GM12878 (cell line): ENCODE data around the gene XPO6. TPM values are rescaled to one million over a fixed set of nuclear protein-coding genes. Genes with fewer than 3 reads are reported as not detected.
A peak's percentile ranks its signal among the peaks of the same experiment; 100 is the strongest.

Experiments used
- ATAC-seq: fragments of 200-7000 bp; cut with Tn5 transposase; 3 replicates; pipeline ENCODE4 v1.9.1; 2020; ENCODE audit warnings: mild to moderate bottlenecking, moderate library complexity
- BruUV-seq: library from RNA; stranded (reverse); fragments of 400-500 nt; replicated peaks from 2 replicates; lab custom pipeline; 2021; lab: Mats Ljungman, UMichigan
- CTCF ChIA-PET: fragments of 300-600 bp; sonication (Branson Sonifier 250); formaldehyde crosslinking; extraction: SDS; loops from one replicate; lab custom pipeline; 2021; ENCODE audit warnings: inconsistent platforms; lab: Yijun Ruan, JAX
- POLR2A ChIA-PET: fragments of 350-600 bp; formaldehyde crosslinking; extraction: SDS; loops from one replicate; lab custom pipeline; 2021; ENCODE audit warnings: inconsistent platforms; lab: Charles Lee
- RAD21 ChIA-PET: fragments of 300-600 bp; sonication (Branson Sonifier 250); formaldehyde crosslinking; loops from one replicate; lab custom pipeline; 2023; ENCODE audit warnings: antibody characterized with exemption; ENCODE audit not compliant: unreplicated experiment; lab: Charles Lee
- SMC1A ChIA-PET: fragments of 300-600 bp; sonication (Branson Sonifier 250); formaldehyde crosslinking; loops from one replicate; lab custom pipeline; 2023; ENCODE audit not compliant: unreplicated experiment, uncharacterized antibody; lab: Charles Lee
- DNase-seq: peaks from one replicate; pipeline ENCODE4 v3.0.0-alpha.2; 2011; ENCODE audit warnings: low read depth, low spot score
- FAIRE-seq: peaks from 3 replicates; lab custom pipeline; 2011; peaks lifted over from hg19 to GRCh38; lab: Jason Lieb, UNC
- H2AFZ ChIP-seq: 2 replicates; pipeline ENCODE4 v1.6.0; 2011; ENCODE audit warnings: low read depth, low read length, control low read depth; ENCODE audit not compliant: control insufficient read depth
- H3K27ac ChIP-seq: 2 replicates; pipeline ENCODE4 v1.5.1; 2011; ENCODE audit warnings: control low read depth; ENCODE audit not compliant: control insufficient read depth, insufficient read depth
- H3K27me3 ChIP-seq, 2 experiments: replicated peaks in 1 of 2; 2 replicates each; pipeline versions ENCODE4 v1.6.0 to v1.6.1; 2011; ENCODE audit warnings: low read length in 1 of 2; ENCODE audit not compliant: control insufficient read depth in 2 of 2, insufficient read depth in 2 of 2
- H3K36me3 ChIP-seq, 2 experiments: 2 replicates each; pipeline ENCODE4 v1.5.1; 2011; ENCODE audit warnings: low read length in 1 of 2; ENCODE audit not compliant: control insufficient read depth in 2 of 2, insufficient read depth in 2 of 2
- H3K4me1 ChIP-seq: 2 replicates; pipeline ENCODE4 v1.6.1; 2011; ENCODE audit warnings: mild to moderate bottlenecking, low read length, moderate library complexity, mixed read lengths; ENCODE audit not compliant: control insufficient read depth, insufficient read depth
- H3K4me2 ChIP-seq: 2 replicates; pipeline ENCODE4 v1.6.0; 2011; ENCODE audit warnings: control low read depth; ENCODE audit not compliant: control insufficient read depth, insufficient read depth
- H3K4me3 ChIP-seq: fragments of 200-600 bp; sonication (generic); 2 replicates; pipeline ENCODE4 v1.5.1; 2016
- H3K79me2 ChIP-seq: 2 replicates; pipeline ENCODE4 v1.6.0; 2011; ENCODE audit warnings: low read length; ENCODE audit not compliant: control insufficient read depth, insufficient read depth
- H3K9ac ChIP-seq: 2 replicates; pipeline ENCODE4 v1.8.0; 2011; ENCODE audit warnings: low read length, control low read depth, mixed read lengths; ENCODE audit not compliant: control insufficient read depth, insufficient read depth
- H3K9me3 ChIP-seq: replicated peaks from 3 replicates; pipeline ENCODE4 v1.5.1; 2011; ENCODE audit warnings: mild to moderate bottlenecking, low read length; ENCODE audit not compliant: control insufficient read depth, insufficient read depth
- H4K20me1 ChIP-seq: 2 replicates; pipeline ENCODE4 v1.6.0; 2011; ENCODE audit not compliant: control insufficient read depth, insufficient read depth
- ATF7 ChIP-seq: fragments of 450-650 bp; IDR thresholded peaks from 2 replicates; pipeline ENCODE4 v1.6.1; 2016; ENCODE audit warnings: low read depth, mild to moderate bottlenecking
- CBFB ChIP-seq: IDR thresholded peaks from 2 replicates; pipeline ENCODE4 v1.6.1; 2016; ENCODE audit warnings: antibody characterized with exemption, low read depth
- CHD1 ChIP-seq: IDR thresholded peaks from 2 replicates; pipeline ENCODE4 v1.6.1; 2012; ENCODE audit warnings: low read depth, low read length, improper control_type of control experiment
- CREM ChIP-seq: IDR thresholded peaks from 2 replicates; pipeline ENCODE4 v1.6.1; 2014; ENCODE audit warnings: antibody characterized with exemption, low read depth
- FOS ChIP-seq: IDR thresholded peaks from 3 replicates; pipeline ENCODE4 v1.6.1; 2011; ENCODE audit warnings: borderline replicate concordance; ENCODE audit not compliant: insufficient read length; ENCODE audit errors: extremely low read depth
- FOXK2 ChIP-seq: fragments of 450-650 bp; IDR thresholded peaks from 2 replicates; pipeline ENCODE4 v1.6.1; 2017; ENCODE audit warnings: mild to moderate bottlenecking, moderate library complexity
- KAT2A ChIP-seq: conservative IDR thresholded peaks from 2 replicates; pipeline ENCODE4 v1.6.1; 2011; ENCODE audit warnings: low read depth, low read length; ENCODE audit not compliant: control insufficient read depth
- NFYA ChIP-seq: IDR thresholded peaks from 2 replicates; pipeline ENCODE4 v1.6.1; 2011; ENCODE audit warnings: low read depth, mild to moderate bottlenecking, low read length, improper control_type of control experiment, borderline replicate concordance
- NFYB ChIP-seq: IDR thresholded peaks from 2 replicates; pipeline ENCODE4 v1.6.1; 2011; ENCODE audit warnings: low read depth, mild to moderate bottlenecking, low read length, improper control_type of control experiment, moderate library complexity; ENCODE audit not compliant: insufficient read depth
- NRF1 ChIP-seq: conservative IDR thresholded peaks from 2 replicates; pipeline ENCODE4 v1.6.1; 2011; ENCODE audit warnings: mild to moderate bottlenecking, low read depth, low read length, improper control_type of control experiment
- POLR2A ChIP-seq: IDR thresholded peaks from 2 replicates; pipeline ENCODE4 v1.6.1; 2011; ENCODE audit warnings: low read depth, mild to moderate bottlenecking, low read length
- POLR2AphosphoS5 ChIP-seq: IDR thresholded peaks from 2 replicates; pipeline ENCODE4 v1.6.1; 2011; ENCODE audit warnings: mild to moderate bottlenecking, low read length, inconsistent platforms
- RBBP5 ChIP-seq: fragments of 200-600 bp; sonication (generic); conservative IDR thresholded peaks from 2 replicates; pipeline ENCODE4 v1.6.1; 2016
- SIN3A ChIP-seq: IDR thresholded peaks from 2 replicates; pipeline ENCODE4 v1.6.1; 2012; ENCODE audit warnings: low read depth, low read length, improper control_type of control experiment
- TCF7 ChIP-seq: IDR thresholded peaks from 2 replicates; pipeline ENCODE4 v1.6.1; 2014; ENCODE audit warnings: antibody characterized with exemption, borderline replicate concordance
- USF2 ChIP-seq: IDR thresholded peaks from 2 replicates; pipeline ENCODE4 v1.6.1; 2011; ENCODE audit warnings: low read depth, low read length, improper control_type of control experiment, borderline replicate concordance
- YY1 ChIP-seq: IDR thresholded peaks from 2 replicates; pipeline ENCODE4 v1.6.1; 2011; ENCODE audit warnings: low read depth, mild to moderate bottlenecking, low read length
- WGBS: methylation state at CpG from one replicate; pipeline ENCODE4 v1.1.6; 2016; ENCODE audit warnings: low lambda C conversion rate; ENCODE audit not compliant: insufficient replicate concordance, insufficient coverage; ENCODE audit errors: missing lambda C conversion rate; 5-methylcytosine and 5-hydroxymethylcytosine counted together
- in situ Hi-C: fragments of 300-500 bp; cut with MboI; formaldehyde crosslinking; loops from 9 replicates; pipeline ENCODE4 v1.14.3; 2018; ENCODE audit warnings: mixed read lengths
- intact Hi-C: fragments of 100-400 bp; cut with micrococcal nuclease; formaldehyde crosslinking; loops from one replicate; pipeline ENCODE4 v1.14.2; 2022; ENCODE audit not compliant: unreplicated experiment
- polyA plus RNA-seq, 11 experiments: library from polyadenylated mRNA; depleted of rRNA in 4 of 11; unstranded in 6 of 11; stranded (reverse) in 5 of 11; fragments of >200 nt; fragmentation: Nextera tagmentation in 4 of 11; fragmentation: Illumina TruSeq in 1 of 11; extraction: Ambion mirVana in 4 of 11; extraction: Trizol in 1 of 11; gene quantifications; 1 replicate in 1 of 11; 2 replicates in 10 of 11; pipeline versions ENCODE4 v1.2.1 to v1.2.3, GENCODE V29; 2011 to 2016; ENCODE audit warnings: inconsistent platforms in 2 of 11, missing spikeins in 2 of 11, low read depth in 1 of 11
- total RNA-seq, 4 experiments: library from RNA; depleted of rRNA in 3 of 4; stranded (reverse); fragments of >200 nt in 3 of 4; fragmentation: Illumina TruSeq in 1 of 4; extraction: Trizol in 1 of 4; gene quantifications; 2 replicates each; pipeline versions ENCODE4 v1.2.1 to v1.2.3, GENCODE V29; 2013 to 2021

XPO6 gene
- total and polyA plus RNA-seq, 10 of the 15 experiments (the other 5 are each of a cell fraction or from before 2014, with no cell fraction given), result 9.9 to 246 (median 110) TPM

- RAD21 ChIA-PET, result interaction anchor here (1.3 to 1.6 kb wide), 3 partner anchors 17 to 84 kb away, joined by 3 read pairs; no protein-coding TSS in a partner anchor
- Histone ChIP-seq H3K36me3 (peaks cover 24 to 60% of the 10 kb centered on the region in 2 experiments), H3K27me3 (no peaks in the 10 kb centered on the region), H3K9me3 (no peaks in the 10 kb centered on the region), H2AFZ (no peak overlapping the region), H3K27ac (no peak overlapping the region), H4K20me1 (no peaks in the 10 kb centered on the region; the same call in 1 of the 2 replicates), H3K9ac (no peak overlapping the region), H3K79me2 (peaks cover 9% of the 10 kb centered on the region)
- FAIRE-seq (no peak), DNase-seq (no peak)
- CTCF ChIA-PET, result interaction anchor here (0.9 to 1.6 kb wide), 4 partner anchors 9 to 85 kb away, joined by 3 to 5 read pairs (median 4); no protein-coding TSS in a partner anchor
- in situ Hi-C loops, result no loop called here
- intact Hi-C loops, result no loop called here
- 99% methylated on average over 7 of the region's 7 CpGs for WGBS
- TF ChIP-seq FOXK2 (no peak), FOS (no peak), NFYA (no peak), RBBP5 (no peak)
- TF ChIP-seq, all 136 proteins: peak for 0
- POLR2A ChIA-PET, result no interaction called here
- BruUV-seq, result no TSS peak
- H3K4me2 ChIP-seq, result no peak overlapping the region
- H3K4me1 ChIP-seq, result no peaks in the 10 kb centered on the region; the same call in 1 of the 2 replicates
- SMC1A ChIA-PET, result interaction anchor here (0.5 to 2.1 kb wide), 7 partner anchors 11 to 86 kb away, joined by 3 to 7 read pairs (median 3); no protein-coding TSS in a partner anchor
- no peak overlapping the region for H3K4me3 ChIP-seq
- ATAC-seq, result no peak
These were observed 78.1 kb downstream of the XPO6 start for GRCh38 chr16:28133666-28134065.

- ATAC-seq (no peak), DNase-seq (no peak), FAIRE-seq (no peak)
- no peaks in the 10 kb centered on the region for H3K9me3 ChIP-seq
- H4K20me1 ChIP-seq, result no peaks in the 10 kb centered on the region
- ChIA-PET POLR2A (interaction anchor here (0.5 kb wide), 1 partner anchor 881 kb away, joined by 5 read pairs; no protein-coding TSS in a partner anchor), CTCF (interaction anchor here (1.0 to 1.3 kb wide), 4 partner anchors 14 to 86 kb away, joined by 3 to 5 read pairs (median 4); no protein-coding TSS in a partner anchor), RAD21 (interaction anchor here (0.6 to 1.0 kb wide), 2 partner anchors 57 to 71 kb away, joined by 3 to 5 read pairs; no protein-coding TSS in a partner anchor), SMC1A (interaction anchor here (1.1 to 2.4 kb wide), 4 partner anchors 10 to 86 kb away, joined by 3 to 5 read pairs (median 4); no protein-coding TSS in a partner anchor)
- WGBS, result 98% methylated on average over 5 of the region's 5 CpGs
- H3K9ac ChIP-seq, result no peak overlapping the region
- H3K4me2 ChIP-seq, result no peak overlapping the region
- H3K4me3 ChIP-seq, result no peak overlapping the region
- H2AFZ ChIP-seq, result no peak overlapping the region
- no peak overlapping the region for H3K27ac ChIP-seq
- BruUV-seq, result TSS peak; percentile 7
- no peaks in the 10 kb centered on the region; the same call in 1 of the 2 replicates for H3K79me2 ChIP-seq
- no peaks in the 10 kb centered on the region; the same call in 1 of the 2 replicates for H3K4me1 ChIP-seq
- no peaks in the 10 kb centered on the region for H3K27me3 ChIP-seq
- TF ChIP-seq CBFB, result no peak
- TF ChIP-seq YY1, result no peak
- no peak for TF ChIP-seq USF2
- TF ChIP-seq SIN3A, result no peak
- no peak for TF ChIP-seq CREM
- no peak for TF ChIP-seq CHD1
- no peak for TF ChIP-seq TCF7
- no peak for TF ChIP-seq POLR2AphosphoS5
- no peak for TF ChIP-seq ATF7
- no peak for TF ChIP-seq KAT2A
- no peak for TF ChIP-seq NRF1
- TF ChIP-seq NFYB, result no peak
- no peak for TF ChIP-seq POLR2A
- in situ Hi-C loops, result no loop called here
- intact Hi-C loops, result no loop called here
- H3K36me3 ChIP-seq, result peaks cover 28 to 67% of the 10 kb centered on the region in 2 experiments
These were observed 79.9 kb downstream of the XPO6 start for GRCh38 chr16:28131743-28132393.
